Activated CD4-positive, alpha-beta T cell treated with anti-CD3 and anti-CD28 coated beads, Interleukin-2, Interleukin-6, amounts not matched to agents 100 ng/mL and 50 ng/mL, durations not matched to agents 16 hours and 8 hours (primary cell): Measurements from ENCODE around the gene NUP214.
A peak's percentile ranks its signal among the peaks of the same experiment; 100 is the strongest.
"Not testable (repeated sequence)": the region's sequence is repeated elsewhere in the genome, so short reads cannot be mapped to it uniquely, and the experiment has no call there.

ENCODE experiments used
- DNase-seq: peaks from one replicate; pipeline ENCODE4 v3.0.0-alpha.2; 2020

Gene NUP214

DNA sequence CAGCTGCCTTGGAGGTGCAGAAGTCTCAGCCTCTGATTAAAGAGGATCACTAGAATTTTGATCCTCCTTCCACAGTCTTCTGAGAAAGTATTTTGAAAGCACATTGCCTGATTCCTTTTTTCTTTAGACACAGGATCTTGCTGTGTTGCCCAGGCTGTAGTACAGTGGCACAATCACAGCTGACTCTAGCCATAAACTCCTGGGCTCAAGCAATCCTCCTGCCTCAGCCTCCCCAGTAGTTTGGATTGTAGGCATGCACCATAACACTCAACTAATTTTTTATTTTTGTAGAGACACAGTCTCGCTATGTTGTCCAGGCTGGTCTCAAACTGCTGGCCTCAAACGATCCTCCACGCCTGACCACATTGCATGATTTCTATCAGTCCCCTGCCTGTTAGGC lies 76.5 kb downstream of the NUP214 start:
- DNase-seq = no peak

DNA sequence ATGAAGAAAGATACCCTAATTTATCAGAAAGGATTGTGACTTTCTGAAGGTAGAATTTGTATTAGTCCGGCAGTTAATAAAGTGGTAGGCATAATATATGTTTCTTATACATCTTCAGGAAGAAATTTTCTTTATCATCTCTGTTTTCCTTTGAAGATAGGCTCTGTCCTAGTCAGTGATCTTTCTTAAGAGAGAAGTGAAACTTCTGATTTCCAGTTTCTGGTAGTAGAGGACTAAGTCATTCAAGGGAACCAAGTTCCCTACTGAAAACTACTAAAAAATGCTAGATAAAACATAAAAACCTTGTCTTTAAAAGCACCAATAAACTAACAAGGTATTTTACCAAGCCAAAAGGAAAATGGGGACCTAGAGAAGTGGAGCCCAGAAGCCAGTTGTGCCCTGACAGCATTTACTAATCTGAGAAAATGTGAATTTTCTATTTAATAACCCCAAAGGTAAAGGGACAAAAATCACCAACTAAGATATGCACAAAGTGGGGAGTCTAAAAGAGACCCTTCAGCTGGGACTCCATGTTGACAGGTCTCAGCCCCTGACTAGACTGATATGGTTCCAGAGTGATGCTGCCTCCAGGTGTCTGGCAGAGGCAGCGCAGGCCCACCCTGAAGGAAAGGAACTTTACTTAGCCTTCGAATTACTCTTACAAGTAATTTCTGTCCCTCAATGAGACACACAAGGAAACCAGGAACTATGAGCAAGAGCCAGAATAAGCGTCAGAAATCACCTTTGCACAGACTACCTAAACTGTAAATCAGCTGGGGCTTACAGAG lies 78.2 kb downstream of the NUP214 start:
- DNase-seq = peak; percentile 4

DNA sequence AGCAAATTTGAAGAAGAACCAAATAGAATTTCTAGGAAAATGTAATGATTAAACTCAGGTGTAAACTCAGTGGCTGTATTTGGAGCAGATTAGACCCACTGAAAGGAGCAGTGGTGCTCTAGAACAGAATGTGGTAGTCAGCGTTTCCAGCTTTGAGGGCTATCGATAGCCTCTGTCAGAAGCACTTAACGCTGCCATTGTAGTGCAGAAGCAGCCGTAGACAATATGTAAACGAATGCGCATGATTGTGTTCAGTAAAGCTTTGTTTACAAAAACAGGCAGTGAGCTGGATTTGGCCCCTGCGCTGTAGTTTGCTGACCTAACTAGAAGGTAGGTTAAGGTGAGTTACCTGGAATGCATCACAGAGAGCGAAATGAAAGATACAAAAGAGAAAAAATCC lies 78.9 kb downstream of the NUP214 start:
- DNase-seq = no peak

DNA sequence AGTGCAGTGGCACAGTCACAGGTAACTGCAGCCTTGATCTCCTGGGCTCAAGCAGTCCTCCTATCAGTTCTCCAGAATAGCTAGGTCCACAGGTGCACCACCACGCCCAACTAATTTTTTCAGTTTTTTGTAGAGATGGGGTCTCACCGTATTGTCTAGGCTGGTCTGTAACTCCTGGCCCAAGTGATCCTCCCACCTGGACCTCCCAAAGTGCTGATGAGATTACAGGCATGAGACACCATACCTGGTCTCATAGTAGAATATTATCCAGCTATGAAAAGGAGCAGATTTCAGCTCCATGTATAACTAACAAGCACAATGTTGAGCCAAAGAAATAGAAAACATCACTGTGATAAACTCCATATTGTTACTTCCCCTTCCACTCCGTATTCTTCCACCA lies 81.1 kb downstream of the NUP214 start:
- DNase-seq = no peak

DNA sequence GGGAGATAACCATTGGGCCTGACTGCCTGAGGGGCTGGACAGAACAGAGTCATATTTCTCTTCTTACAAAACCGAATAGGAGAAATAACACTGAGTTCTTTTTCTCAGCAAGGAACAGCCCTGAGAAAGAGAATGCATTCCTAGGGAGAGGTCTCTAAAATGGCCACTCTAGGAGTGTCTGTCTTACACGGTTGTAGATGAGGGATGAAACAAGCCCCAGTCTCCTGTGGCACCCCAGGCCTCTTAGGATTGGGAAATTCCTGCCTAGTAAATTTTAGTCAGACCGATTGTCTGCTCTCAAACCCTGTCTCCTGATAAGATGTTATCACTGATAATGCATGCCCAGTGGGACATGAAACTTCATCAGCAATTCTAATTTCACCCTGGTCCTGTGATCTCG lies 86.5 kb downstream of the NUP214 start:
- DNase-seq = not testable (repeated sequence)

DNA sequence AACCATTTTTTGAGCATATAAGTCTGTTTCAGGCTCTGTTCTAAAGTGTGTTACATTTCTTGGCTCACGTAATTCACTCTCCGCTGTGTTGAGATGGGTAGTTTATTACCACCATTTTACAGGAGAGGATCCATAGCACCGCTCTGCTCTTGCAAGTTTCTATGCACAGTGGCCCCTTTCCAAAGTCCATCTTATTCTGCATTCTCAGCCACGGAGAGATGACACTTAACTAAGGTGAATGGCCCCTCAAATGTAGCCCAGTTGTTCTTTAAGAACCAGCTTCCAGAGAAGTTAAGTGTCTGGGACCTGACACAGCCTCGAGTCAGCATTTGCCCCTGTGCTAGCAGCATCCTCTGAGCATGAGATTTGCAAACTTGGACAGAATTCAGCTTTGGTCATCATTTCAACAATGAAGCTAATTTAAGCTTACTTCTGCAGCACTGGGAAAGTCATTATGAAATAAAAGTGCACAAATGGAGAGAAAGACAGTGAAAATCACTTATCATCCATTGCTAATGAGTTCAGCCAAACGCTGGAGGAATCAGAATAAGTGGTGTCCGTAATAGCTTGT lies 89.0 kb downstream of the NUP214 start:
- DNase-seq = no peak

DNA sequence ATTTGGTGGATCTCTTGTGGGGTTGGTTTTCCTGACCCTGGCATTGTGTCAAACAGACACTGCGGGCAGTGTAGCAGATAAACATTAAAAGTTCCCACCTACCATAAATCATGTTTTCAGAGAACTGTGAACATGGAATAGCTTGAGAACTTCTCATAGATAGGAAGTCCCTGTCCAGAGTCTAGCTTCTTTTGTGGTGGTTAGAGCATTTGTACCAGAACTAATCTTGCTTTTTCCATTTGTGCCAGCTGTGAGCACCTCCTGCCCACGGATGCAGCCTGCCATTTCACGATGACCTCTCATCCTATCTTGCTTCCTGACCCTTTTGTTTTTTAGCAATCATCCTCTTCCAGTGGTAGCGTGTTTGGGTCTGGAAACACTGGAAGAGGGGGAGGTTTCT lies 89.5 kb downstream of the NUP214 start:
- no peak for DNase-seq

DNA sequence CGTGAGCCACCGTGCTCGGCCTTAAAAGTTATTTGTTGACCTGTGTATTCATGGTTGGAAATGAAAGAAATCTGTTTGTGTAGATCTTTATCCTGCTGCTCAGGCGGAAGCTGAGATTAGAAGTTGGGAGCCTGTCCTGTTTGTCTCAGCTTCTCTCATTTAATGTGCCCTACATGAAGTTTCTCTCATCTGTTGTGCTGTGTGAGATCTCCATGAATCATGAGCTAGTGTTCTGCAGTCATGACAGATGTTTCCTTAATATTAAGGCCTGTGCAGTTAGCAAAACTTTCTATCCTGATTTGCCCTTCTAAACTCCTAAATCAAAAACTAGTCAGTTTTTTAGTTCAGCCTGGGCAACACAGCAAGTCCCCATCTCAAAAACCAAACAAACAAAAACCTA lies 91.4 kb downstream of the NUP214 start:
- DNase-seq = no peak

DNA sequence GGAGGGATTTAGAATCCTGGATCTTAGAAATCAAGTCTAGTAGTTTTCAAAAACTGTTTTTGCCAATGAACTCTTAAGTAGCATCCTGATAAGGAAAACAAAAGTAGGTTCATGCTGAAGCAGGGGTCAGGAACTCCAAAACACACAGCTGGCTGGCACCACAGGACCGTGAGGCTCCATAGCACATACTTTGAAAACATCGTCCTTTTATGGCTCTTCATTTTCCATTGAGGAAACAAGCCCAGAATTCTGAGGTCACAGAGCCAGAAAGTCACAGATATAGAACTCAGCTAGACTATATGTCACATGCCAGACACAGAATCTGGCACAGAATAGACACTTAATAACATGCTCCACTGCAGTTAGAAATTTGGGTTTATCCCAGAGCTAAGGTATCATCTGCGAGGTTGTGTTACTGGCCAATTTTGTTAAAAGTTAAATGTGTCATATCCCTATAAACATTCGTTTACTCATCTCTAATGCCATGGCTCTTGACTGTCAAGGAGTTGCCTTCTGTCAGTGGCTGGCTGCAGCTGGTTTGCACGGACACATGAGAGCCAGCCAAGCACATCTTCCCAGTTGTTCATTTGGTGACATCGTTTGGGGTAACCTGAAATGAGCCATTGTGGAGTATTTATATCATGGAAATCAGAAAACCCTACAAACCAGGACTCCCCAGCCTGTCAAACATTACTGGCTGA lies 92.1 kb downstream of the NUP214 start:
- no peak for DNase-seq

DNA sequence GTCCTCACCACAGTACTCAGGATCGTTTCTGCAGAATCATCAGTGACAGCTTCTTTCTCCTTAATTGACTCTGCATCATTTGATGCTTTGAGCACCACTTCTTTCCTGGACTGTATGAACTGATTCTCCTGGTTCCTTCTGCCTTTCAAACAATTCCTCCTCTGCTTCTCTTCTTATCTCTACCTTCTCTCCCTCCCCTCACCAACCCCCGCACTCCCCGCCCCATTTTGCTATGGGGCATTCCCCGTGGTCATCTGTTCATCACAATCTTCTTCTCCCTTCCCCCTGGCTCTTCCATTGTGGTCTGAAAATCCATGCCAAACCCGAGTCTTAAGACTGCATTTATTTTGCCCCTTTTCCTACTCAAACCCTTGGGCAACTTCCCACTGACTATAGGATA lies 93.0 kb downstream of the NUP214 start:
- no peak for DNase-seq

DNA sequence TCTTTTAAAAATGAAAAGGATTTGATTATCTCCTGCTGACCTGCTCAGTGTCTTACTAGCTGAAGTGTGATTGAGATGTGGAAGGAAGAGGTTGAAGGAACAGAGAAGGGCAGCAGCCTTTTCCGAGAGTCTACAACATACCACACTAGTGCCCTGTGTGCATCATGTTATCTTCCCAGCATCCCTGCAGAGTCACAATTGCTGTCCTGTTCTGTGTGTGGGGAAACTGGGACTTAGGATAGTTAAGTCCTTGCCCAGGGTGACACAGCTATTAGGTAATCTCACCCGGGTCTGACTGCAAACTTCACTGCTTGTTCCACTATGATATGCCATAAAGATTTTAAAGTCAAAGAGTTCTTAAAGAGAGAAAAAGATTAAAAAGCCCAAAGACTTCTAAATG lies 95.1 kb downstream of the NUP214 start:
- no peak for DNase-seq

DNA sequence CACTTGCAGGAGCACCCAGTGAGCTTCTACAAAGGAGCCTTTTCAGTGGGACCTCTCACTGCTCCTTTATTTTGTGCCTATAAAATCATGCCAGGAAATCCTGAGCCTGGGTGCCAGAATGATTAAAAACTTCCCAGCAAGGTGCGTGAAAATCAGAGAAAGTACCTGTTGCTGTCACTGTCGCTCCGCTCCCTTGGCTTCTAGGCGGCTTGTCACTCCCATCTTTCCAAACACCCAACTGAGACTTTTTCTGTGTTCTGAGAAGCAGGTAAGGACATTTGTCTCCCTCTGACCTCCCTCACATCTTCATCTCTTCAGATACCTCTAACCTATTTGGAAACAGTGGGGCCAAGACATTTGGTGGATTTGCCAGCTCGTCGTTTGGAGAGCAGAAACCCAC lies 97.1 kb downstream of the NUP214 start:
- DNase-seq = no peak

DNA sequence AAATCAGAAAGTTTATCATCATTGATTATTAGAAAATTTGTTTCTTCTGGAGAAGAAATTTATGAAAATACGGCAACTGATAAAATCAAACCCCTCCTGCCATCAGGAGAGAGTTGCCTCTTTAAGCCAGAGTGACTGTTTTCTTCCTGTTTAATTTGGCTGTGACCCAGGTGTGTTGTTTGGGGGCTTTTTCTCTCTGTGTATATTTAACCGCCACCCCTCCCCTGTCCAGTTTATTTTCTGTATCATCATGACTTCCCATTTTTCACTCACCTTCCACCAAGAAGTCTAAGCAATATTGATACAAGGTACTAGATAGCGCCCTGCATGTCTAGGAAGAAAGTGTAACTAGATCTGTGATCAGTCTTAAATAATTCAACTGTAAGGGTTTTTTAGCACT lies 100.8 kb downstream of the NUP214 start:
- DNase-seq = no peak

DNA sequence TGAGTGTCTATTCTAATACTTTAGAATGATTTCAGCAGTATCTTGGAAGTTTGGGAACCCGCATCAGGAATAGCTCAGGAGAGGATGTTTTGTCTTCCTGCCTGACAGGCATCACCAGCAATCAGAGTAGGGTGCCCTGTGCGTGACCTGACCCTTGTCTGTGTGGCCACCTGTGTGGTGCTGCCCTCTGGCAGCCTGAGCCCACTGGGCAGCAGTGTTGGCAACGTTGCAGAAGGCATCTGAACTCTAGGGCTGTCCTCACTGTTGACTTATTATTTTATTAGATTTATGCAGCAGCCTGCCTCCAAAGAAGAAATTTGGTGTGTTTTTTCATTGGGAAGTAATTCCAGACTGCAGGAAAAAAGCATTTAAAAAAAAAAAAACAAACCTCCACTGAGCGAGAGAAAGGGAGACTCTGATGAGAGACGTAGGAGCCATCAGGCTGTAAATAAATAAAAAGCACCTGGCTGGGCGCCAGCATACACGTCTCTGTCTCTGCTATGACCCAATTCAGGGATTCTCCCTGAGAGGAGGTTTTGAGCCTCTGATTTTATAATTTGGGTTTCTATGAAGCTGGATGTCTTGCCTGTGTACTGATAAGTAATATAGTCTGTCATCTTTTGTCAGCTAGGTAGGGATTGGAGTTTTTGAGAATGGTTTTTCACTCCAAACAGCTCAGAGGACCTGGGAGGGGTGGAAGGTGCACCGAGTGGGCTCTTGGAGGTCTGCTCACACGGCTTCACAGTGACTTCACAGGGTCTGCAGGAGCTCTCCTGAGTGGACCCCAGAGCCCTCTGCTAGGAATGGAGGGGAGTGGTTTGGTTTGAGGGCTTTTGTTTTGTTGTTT lies 101.9 kb downstream of the NUP214 start:
- DNase-seq = no peak

DNA sequence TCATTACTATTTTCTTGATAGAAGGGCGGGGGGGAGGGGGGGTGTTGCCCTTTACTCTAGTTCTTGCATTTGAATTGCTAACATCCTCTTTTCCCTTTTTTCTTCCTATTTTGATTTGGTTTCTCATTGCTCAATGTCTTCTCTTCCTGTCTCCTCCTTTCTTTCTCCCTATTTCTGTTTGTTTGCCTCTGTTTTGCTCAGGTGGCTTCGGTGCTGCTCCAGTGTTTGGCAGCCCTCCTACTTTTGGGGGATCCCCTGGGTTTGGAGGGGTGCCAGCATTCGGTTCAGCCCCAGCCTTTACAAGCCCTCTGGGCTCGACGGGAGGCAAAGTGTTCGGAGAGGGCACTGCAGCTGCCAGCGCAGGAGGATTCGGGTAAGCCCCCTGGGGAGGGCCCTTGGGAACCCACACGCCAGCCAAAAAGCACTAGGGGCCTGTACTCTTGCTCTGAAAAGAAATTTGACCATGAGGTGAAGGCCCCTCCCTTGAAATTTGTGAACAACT lies 102.6 kb downstream of the NUP214 start:
- no peak for DNase-seq

DNA sequence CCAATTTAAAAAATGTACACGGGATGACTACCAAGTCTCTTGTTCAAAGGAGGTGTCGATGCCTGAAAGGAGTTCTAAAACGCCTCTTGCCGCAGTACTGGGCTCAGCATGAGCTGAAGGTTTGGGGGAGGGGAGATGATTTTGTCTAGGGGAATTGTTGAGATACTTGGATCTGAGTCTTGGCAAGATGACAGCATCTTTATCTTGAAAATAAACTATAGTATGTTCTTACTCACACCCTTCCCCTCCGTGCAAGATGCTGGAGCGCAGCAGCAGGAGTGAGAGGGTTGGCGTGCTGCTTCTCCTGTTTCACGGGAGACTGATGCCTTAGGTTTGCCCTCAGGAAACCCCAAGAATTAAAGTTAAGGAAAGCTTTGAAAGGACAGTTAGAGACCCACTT lies 103.6 kb downstream of the NUP214 start:
- no peak for DNase-seq

DNA sequence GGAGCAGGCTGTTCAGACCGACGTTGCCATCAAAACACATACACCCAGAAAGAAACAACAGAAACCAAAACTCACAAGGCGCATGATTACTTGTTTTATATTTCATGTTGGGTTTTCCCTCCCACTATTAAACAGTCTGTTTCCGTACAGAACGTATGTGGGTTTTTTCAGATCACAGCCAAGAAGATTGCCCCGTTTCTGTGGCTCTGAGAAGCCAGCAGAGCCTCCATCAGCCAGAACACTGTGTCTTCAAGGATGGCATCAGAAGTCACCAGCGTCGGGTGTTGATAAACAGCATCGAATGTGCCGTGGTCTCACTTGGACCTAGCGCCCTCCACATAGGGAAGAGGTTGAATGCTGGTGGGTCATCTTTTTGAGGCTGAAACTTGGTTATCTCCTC lies 108.2 kb downstream of the NUP214 start:
- peak; percentile 32 for DNase-seq

DNA sequence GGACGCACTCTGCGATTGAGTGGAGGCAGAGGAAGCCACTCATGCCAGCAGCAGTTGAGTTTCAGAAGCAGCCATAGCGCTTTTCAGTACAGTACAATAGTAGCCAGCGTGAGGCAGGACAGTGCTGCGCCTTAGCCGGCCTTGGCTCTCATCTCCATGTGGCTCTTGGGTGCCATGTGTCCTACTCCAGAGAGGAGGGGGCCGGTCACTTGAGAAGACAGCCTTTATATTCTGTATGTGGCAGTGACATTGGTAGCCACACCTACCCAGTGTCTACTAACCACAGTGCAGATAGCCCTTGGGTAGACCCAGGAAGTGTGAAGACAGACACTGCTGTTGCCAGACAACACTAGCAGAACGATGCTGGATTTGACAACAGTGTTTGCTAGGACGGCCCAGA lies 108.6 kb downstream of the NUP214 start:
- peak; percentile 32 for DNase-seq

DNA sequence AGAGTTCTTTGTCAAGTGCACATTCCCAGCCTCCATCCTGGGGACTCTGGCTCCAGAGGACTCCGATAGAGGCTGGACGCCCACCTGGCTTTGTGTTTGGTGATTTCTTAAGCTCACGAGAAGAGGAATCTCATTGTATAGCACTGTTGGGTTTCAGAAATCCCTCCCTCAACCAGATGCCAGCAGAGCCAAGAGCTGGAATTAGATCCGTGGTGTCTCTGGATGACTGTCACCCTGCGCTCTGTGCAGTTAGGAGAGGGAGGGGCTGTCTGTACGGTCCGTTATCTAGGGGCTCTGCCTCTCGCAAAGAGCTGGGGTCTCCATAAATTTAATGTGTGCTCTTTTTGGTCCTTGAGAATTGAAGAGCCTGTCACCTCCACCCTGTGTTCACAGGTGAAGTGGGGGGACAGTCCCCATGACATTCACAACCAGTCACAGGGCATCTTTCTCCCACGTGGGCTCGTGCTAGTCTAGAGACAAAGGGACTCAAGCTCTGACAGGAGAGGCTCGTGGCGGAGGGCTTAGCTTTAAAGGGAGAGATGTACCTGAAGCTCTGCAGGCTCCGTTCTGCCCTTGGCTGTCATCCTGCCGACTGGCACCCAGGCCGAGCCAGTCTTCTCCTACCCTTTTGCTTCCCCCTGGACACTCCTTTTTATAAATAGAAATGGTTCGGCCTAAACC lies 109.6 kb downstream of the NUP214 start:
- DNase-seq = no peak

DNA sequence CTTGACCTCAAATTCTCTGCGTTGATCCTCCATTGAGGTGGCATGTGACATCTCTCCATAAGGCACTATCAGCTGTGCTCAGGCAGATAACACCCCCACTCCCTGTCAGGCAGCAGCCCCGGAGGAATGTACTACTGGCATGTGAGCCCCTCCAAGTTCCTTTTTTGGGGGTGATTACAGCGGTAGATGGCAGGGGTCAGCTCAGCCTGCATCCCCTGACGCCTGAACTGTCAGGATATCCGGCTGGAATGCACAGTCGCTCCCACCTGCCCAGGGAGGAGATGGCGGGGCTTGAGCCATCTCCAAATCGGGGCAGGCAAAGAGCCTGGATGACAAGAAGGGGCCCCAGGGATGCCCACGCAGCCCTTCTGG lies 110.1 kb downstream of the NUP214 start:
- DNase-seq = no peak

DNA sequence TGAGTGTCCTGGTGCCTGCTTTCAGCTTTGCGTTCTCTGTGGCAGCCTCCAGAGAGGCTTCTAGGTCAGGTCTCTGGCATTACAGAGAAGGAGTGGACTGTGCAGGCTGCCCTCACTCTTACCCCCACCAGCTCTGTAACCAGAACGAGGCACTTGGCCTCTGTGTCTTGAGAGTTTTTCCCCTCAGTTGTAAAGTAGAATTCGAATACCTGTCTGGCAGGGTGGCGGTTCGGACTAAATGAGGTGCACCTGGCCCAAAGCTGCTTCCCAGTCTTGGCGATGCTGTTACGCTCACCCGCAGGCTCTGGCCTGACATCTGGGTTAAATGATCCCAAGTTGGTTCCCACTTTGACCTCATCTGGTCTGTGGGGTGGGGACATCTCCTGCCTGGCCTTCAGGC lies 110.8 kb downstream of the NUP214 start:
- no peak for DNase-seq

DNA sequence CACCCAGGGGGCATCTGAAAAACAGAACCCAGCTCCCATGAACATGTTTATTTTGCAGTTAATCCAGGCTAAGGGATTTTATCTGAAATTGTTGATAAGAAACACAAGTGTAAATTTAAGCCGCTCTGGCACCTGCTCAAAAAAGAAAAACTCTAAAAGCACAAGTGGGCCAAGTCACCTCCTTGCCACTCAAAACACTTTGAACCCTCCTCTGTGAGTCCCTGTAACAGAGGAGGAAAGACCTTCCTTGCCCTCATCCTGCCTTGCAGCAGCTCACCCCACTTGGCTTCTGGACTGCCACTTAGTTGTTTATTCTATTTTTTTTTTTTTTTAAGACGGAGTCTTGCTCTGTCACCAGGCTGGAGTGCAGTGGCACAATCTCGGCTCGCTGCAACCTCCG lies 111.4 kb downstream of the NUP214 start:
- DNase-seq = no peak

DNA sequence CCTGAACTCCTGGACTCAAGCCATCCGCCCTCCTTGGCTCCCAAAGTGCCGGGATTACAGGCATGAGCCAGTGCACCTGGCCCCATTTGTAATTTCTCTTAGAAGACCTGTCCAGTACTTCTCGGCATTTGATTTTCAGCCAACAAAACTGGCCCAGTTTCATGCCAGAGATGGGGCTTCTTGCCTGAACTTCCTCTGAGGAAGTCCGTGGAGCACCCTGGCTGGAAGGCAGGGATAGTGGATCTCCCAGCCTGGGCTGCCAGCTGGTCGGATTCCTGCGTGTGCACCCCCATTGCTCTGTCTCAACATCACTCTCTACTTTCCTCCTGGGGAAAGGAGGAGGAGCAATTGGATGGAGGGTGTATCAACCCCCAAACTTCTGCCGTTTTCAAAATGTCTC lies 111.9 kb downstream of the NUP214 start:
- DNase-seq = no peak
